Activated CD4-positive, CD25-positive, alpha-beta regulatory T cell treated with anti-CD3 and anti-CD28 coated beads, Interleukin-2, amount 50 U/mL, for 24 hours (primary cell): Measurements from ENCODE around the gene CLSTN3.
A peak's percentile ranks its signal among the peaks of the same experiment; 100 is the strongest.

Experiments
- ATAC-seq, 2 donors: fragments of 150-1000 bp; cut with Tn5 transposase; one replicate each; pipeline ENCODE4 v1.10.0; 2021; ENCODE audit warnings: mild to moderate bottlenecking in 1 of 2, moderate library complexity in 1 of 2

Gene CLSTN3

DNA sequence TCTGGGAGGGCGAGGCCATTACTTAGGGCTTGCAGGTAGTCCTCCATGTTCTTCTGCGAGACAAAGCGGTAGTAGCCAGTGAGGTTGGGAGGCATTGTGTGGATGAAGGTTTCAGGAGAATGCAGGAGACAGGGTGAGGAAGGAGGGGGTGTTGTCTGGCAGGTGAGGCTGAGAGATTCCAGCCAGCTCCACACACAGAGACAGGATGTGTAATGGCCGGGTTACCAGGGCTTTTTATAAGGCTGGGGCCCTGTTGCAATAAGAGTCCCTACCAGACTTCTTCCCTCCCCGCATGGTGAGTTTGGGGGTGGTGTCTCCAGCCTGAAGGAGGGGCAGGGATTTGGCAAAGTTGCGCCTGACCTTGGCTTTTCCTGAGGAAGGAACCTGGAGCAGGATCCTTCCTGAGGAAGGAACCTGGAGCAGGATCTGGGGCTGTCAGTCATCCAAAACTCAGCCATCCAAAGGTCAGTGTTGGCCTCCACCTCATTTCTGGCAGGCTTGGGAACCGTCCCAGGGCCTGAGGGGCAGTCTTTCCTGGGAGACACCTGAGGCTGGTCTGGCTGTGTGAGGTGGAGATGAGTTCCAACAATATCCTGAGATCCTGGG is 1.4 kb upstream of the CLSTN3 start, which contains the start of gene RBP5:
TSS of gene RBP5 (minus strand) at position 209 of the 606 bp plus-strand sequence. CDS start at position 95, 114 bp downstream.
- ATAC-seq = no peak

DNA sequence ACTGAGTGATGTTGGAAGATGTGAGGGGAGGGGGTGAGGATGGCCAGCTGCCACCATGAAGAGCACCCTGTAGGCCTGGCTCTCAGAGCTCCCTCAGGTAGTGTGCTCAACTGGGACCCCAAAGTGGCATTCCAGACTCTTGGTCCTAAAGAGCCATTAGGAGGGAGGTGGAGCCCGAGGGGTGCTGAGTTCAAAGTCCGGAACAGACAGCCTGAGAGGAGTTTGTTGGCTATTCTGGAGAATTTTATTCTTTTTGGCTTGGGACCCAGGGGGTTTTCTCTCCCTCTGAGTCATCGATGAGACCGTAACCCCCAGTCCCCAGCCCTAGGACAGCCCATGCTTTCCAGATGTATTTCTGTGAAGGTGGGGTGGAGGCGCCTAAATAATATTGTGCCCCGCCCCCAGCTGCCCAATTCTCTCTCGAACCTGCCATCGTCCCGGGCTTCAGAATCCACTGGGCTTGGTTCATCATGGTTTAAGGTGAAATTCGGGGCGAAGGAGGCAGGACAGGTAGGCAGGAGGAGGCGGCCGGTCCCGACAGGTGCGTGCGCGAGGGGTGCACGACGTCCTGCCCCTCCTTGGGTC is 792 bp upstream of the CLSTN3 start:
- no peak for ATAC-seq

DNA sequence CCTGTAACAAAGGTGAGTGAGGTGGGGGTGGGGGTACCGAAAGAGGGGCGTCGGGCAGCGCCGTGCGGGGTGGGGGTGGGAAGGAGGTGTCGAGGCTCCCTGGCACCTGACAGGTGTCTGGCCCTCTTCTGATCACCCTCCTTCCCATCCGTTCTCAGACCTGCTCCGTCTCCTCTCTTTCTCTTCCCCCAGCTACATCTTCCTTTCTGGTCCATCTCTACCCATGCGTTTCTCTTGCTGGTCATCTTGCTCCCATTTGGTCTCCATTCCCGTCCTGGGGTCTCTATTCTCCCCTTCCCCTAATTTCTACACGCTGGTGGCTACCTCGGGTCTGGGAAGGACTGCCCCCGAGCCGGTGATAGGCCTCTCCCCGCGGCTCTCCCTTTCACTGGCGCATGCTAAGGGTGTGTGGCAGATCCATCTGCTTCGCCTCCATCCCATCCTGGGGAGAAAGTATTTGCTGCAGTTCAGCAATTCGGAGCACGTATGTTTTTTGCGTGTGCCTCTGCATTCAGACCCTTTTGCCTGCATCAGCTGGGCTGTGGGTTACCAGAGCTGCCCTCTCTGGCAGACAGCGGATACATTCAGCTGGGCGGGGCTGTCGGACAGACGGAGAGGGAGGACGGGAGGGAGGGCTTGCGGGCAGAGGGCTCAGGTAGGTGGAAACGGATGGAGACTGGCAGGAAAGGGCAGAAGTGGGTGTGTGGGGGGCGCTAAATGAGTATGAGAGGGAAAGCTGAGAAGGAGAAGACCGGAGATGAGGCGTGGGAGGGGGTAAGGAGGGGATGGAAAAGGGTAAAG is 730 bp downstream of the CLSTN3 start:
- ATAC-seq = peak; percentile 33

DNA sequence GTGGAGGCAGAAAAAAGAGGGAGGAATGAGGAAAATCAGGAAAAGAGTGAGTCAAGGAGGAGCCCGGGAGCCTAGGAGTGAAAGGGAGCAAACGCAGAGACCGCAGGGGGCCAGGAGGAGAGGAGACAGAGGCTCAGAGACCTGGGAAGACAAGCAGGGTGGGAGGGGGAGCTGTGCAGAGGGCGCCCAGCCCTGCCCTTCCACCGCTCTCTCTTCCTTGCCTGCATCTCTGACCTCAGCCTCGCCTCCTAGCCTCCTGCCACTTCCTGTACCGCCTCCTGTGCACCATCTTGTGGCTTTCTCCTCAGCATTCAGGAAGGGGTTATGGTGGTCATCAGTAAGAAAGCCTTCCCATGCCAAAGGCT is 1.3 kb downstream of the CLSTN3 start:
- no peak for ATAC-seq

DNA sequence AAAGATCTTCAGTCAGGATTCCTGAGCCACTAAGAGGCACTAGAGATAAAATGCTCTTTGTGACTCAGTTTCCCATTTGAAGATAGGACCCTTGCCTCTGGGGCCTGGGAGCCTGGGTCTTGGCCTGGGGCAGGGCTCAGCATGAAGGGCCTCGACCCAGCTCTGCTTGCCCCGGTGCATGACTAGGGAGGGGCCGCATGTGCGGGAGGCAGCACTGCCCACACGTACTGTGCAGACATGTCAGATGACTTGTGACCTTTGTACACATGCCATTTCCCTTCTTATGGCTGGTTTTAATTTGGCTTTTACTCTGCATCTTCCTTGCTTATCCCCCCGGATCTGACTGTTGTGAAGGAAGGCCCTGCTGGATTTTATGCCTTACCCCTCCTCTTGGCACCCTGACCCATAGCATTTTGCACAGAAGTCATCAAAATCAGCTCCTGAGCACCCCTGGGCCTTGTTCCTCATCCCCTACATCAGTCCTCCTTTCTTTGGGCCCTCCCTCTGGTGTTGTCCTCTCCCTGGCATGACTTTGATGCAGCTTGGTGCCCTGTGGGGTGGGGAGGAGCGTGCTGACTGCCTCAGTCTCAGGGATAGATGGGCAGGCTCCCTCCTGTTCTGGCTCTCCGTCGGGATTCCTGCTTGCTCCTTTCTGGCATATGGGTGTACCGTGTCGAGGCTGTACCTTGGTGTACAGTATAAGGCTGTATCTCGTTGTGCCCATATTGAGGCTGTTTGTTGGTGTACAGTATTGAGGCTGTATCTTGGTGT is 4.4 kb downstream of the CLSTN3 start:
- ATAC-seq = no peak

DNA sequence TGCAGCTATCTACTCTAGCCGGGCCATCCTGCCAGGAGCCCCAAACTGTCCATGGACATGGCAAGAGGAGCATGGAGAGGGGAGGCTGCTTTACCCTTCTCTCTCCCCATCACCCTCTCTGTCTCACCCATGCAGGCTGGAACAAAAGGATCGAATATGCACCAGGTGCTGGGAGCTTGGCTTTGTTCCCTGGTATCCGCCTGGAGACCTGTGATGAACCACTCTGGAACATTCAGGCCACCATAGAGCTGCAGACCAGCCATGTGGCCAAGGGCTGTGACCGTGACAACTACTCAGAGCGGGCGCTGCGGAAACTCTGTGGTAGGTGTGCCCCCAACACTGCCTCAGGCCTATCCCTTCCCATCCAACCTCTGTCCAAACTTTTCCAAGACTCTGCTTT is 5.9 kb downstream of the CLSTN3 start:
- ATAC-seq = no peak

DNA sequence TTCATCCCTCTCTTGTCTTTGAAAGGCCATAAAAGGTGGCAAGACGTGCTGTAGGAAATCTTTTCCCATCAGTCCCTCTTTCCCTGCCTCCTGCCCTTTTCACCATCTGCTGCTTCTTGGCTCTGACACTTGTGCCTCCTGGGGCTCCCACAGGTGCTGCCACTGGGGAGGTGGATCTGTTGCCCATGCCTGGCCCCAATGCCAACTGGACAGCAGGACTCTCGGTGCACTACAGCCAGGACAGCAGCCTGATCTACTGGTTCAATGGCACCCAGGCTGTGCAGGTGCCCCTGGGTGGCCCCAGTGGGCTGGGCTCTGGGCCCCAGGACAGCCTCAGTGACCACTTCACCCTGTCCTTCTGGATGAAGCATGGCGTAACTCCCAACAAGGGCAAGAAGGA is 6.5 kb downstream of the CLSTN3 start:
- no peak for ATAC-seq

DNA sequence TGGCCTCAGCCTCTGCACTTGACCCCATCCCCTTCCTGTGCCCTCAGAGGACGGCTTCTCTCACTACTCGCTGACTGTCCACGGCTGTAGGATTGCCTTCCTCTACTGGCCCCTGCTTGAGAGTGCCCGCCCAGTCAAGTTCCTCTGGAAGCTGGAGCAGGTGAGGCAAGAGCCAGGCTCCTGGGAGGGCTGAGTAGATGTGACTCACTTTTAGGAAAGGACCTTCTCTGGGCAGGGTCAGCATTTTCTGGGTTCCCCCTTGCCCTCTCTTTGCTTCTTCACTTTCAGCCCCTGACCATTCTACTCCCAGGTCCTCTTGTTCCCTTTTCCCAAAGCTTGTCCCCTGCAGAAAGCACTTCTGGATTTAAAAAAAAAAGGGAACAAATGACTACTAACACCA is 7.7 kb downstream of the CLSTN3 start:
- ATAC-seq = no peak

DNA sequence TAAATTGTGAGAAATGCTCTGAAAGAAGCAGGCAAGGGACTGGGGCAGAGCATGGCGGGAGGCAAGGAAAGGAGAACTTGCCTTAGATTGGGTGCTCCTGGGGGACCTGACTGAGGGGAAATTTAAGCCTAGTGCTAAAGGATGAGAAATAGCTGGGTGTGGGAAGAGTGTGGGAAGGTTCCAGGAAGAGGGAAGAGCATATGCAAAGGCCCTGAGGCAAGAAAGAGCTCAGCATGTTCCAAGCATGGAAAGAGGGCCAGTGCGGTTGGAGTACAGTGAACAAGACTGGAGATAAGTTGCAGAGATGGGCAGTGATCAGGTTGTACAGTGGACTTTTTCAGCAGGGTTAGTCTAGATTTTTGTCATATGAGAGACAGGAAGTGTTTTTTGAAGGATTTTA is 9.0 kb downstream of the CLSTN3 start:
- ATAC-seq = no peak

DNA sequence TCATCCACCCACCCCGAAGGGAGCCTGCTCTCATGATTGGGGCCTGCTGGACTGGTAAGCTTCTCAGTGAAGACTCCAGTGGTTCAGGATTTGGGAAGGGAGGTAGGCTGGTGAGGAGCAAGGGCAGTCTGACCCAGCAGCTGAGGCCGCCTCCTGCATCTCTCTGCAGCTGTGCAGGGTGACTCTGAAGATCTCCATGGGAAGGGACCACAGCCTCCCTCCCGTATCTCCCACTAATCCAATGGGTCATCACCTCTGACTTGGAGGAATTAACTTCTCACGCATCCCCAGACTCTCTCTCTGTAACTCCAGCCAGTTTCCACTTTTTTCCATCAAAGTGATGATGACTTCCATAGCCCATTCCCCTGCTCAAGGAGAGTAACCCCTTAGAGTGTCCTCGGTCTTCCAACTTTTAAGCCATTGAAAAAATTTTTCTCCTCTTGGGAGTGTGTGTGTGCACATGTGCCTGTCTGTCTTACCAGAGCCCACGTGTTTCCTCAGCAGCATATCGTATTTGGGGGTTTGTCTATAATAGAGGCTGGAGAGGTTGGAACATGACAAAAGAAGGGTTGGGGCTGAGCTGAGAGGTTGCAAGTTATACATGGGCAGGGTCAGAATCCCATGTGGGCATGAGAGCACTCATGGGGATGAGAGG is 11.3 kb downstream of the CLSTN3 start:
- no peak for ATAC-seq

DNA sequence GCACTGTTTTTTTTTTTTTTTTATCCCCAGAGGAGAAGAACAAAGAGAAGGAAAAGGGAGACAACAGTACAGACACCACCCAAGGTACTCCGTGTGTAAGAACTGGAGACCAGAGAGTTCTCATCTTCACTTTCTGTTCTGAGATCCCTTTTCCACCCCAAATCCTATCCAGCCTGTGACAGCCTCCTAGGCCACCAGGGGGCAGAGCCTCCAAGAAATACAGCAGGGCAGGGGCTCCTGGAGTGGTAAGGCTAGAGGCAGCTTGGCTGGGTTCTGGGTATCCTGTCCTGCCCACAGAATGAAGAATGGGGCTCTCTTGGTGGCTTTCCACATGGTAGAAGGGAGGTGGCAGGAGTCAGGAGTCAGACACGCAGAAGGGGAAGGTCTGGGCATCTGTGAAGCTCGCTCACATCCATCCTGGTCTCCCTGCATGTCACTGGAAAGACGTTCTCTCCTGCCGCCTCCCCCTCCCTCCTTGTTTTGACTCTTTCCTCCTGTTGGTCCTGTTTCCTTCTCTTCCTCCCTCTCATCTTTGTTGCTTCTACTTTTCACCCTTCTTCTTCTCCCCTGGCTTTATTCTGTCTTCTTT is 12.0 kb downstream of the CLSTN3 start:
- peak; percentile 78 to 85 for ATAC-seq

DNA sequence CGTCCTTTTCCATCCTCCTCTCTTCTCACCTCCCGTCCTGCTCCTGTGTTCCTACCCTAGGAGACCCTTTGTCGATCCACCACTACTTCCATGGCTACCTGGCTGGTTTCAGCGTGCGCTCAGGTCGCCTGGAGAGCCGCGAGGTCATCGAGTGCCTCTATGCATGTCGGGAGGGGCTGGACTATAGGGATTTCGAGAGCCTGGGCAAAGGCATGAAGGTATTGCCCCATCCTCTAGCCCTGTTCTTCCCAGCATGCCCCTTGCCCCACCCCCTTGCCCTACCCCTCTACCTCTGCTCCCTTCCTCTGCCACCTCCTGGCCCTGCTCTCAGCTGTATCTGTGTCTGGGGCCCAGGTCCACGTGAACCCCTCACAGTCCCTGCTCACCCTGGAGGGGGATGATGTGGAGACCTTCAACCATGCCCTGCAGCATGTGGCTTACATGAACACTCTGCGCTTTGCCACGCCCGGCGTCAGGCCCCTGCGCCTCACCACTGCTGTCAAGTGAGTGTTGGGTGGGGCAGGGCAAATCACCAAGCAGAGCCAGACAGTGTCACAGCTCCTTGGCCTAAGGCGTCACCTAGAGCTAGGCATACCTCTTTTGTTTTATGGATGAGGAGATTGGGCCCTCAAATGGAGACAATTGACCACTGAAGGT is 12.8 kb downstream of the CLSTN3 start:
- no peak for ATAC-seq

DNA sequence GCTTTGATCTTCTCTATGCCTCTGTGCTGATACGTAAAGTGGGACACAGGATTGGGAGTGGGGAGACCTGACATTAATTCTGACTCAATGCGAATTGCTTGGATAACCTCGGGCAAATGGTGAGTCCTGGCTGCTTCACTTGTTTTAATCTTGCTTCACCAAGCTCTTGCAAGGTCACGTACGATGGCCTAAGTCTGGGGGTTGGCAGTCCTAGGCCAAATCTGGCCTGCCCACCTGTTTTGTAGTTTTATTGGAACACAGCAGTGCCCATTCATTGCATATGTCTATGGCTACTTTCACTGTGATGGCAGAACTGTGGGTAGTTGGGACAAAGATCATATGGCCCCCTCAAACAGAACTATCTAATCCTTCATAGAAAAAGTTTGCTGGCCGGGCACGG is 13.4 kb downstream of the CLSTN3 start:
- ATAC-seq = no peak

DNA sequence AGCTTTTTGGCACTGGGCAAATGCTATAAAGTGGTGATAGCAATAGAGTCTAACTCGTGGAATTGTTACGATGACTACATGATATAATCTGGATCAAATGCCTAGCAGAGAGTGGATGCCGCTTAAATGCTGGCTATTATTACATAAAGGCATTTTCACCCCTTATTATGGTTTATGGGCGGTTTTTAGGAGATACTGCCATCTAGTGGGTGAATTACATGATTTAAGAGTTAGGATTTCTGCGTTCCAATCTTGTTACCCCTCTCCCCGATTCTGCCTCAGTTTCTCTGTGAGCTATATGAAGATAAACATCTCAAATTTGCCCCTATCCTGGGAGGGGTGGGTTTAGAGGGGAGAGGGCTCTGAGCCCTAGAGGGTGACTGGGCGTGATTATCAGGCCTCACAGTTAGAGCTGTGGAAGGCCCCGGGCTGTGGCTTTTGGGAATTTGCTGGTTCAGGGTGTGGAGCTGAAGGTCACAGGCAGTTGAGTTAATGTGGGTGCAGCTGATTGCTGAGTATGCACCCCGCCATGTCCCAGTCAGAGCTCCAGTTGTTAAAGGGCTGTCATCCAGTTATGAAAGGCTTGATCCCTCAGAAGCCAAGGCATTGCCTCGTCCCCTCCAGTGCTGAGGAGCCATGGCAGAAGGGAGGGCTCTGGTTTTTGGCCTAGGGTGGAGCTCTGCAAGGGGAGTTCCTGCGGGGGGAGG is 14.4 kb downstream of the CLSTN3 start:
- no peak for ATAC-seq

DNA sequence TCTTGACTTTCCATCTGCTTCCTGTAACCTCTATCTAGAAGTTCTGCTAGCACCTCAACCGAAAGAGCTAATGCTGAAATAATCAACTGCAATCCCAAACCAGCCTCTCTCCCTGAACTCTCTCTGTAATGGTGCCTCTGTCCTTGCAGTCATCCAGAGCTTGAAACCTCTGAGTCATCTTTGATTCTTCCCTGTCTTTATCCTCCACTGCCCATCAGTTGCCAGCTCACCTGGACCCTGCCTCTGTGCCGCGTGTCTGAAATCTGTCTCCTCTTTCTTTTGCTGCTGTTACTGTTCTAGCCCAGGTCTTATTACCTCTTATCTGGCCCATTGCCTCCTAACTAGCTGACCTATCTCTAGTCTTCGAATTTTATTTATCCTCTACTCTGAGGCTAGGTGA is 15.5 kb downstream of the CLSTN3 start:
- no peak for ATAC-seq

DNA sequence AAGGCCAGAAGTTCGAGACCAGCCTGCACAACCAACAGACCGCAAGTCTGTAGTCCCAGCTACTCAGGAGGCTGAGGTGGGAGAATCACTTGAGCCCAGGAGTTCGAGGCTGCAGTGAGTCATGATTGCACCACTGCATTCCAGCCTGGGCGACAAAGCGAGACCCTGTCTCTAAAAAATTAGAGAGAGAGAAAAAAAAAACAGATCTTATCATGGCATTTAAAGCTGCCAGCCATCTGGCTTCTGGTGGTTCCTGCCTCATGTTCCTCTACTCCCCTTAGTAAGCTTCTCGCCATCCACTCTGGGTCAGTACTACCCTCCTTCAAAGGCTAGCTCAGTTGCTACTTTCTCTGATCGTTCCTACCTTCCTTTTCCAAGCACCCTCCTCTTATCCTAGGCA is 16.1 kb downstream of the CLSTN3 start:
- ATAC-seq = no peak

DNA sequence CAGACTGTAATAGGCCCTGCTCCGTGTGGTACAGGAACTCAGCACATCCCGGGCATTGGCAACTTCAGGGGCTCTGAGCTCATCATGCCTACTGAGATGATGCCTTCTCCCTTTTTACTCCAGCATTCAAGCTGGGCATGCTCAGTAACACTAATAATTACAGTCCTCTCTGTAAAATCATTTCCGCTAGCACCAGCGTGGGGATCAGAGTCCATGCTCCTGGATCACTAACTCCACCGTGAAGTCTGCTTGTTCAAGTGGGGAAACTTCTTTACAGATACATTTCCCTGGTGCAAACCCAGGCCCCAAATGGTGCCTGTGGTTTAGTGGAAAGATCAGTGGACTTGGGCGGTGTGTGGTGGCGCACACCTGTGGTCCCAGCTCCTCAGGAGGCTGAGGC is 16.7 kb downstream of the CLSTN3 start:
- ATAC-seq = no peak

DNA sequence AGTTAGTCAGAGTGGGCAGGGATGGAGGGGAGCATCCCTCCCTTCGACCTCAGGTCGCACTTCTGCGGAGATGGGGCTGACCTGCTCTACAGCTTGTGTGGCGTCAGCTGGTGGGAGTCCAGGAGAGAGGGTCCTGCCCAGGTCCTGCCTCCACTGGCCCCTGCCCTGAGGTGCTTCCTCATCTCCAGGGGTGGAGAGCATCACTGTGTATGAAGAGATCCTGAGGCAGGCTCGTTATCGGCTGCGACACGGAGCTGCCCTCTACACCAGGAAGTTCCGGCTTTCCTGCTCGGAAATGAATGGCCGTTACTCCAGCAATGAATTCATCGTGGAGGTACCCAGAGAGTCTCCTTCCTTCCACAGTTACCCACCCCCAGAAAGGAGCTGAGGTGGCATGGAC is 20.2 kb downstream of the CLSTN3 start:
- ATAC-seq = no peak

DNA sequence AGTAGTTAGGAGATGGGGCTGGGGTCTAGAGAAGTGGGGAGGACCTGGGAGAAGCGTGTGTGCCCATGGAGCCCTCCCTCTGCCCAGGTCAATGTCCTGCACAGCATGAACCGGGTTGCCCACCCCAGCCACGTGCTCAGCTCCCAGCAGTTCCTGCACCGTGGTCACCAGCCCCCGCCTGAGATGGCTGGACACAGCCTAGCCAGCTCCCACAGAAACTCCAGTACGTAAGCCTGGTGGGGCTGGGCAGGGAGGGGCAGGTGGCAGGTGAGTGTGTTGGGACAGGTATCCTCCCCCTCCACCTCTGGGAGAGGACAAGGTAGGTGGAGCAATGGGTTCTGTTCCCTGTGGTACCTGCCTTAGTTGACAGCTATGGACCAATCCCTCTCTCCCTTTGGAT is 20.7 kb downstream of the CLSTN3 start:
- no peak for ATAC-seq

DNA sequence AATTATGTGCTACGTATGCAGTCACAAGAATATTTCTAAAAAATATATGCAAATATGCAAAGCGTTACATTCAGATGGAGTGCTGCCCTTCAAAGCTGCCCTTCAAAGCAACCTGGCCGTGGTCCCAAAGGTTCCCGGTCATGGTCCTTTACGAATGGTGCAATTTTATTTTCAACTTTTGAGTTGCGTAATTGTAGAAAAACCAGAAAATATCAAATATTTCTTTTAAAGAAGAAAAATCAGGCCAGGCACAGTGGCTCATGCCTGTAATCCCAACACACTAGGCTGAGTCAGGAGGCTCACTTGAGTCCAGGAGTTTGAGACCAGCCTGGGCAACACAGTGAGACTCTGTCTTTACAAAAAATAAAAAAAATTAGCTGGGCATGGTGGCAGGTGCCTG is 21.4 kb downstream of the CLSTN3 start:
- ATAC-seq = no peak

DNA sequence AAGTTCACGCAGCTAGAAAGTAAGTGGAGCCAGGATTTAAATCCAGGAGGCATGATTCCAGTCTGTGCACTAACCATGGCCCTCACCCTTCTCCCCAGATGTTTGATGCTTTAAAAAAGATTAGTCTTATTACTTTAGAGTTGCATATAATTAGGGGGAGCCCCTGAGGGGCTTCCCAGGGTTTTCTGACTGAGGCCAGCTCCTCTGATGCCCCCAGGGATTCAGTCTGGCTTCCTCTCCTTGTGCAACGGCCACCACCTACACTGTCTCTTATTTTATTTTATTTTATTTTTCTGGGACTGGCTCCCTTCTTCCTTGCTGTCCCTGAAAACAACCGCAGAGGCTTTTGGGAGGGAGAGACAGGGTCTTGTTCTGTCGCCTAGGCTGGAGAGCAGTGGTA is 22.6 kb downstream of the CLSTN3 start:
- no peak for ATAC-seq
